KMS-11 (cell line): ENCODE measurements around the gene TAF1.
"Not testable (repeated sequence)": the region's sequence is repeated elsewhere in the genome, so short reads cannot be mapped to it uniquely, and the experiment has no call there.

Experiments
- H2AFZ ChIP-seq: fragments of 200-600 bp; sonication (generic); 2 replicates; pipeline ENCODE4 v1.6.1; 2016; ENCODE audit warnings: antibody characterized with exemption, mixed run types, low read depth
- H3K27ac ChIP-seq: fragments of 200-600 bp; sonication (generic); 2 replicates; pipeline ENCODE4 v1.6.1; 2016; ENCODE audit warnings: mild to moderate bottlenecking, mixed run types
- H3K27me3 ChIP-seq: fragments of 200-600 bp; sonication (generic); 2 replicates; pipeline ENCODE4 v1.6.1; 2017; ENCODE audit warnings: mild to moderate bottlenecking, low read depth, mixed run types, moderate library complexity; ENCODE audit not compliant: insufficient read depth
- H3K36me3 ChIP-seq: fragments of 200-600 bp; sonication (generic); 2 replicates; pipeline ENCODE4 v1.6.1; 2017; ENCODE audit warnings: mild to moderate bottlenecking, mixed run types; ENCODE audit not compliant: insufficient read depth
- H3K4me1 ChIP-seq: fragments of 200-600 bp; sonication (generic); 2 replicates; pipeline ENCODE4 v1.6.1; 2016; ENCODE audit warnings: mild to moderate bottlenecking, low read depth, mixed run types; ENCODE audit not compliant: poor library complexity, severe bottlenecking
- H3K4me2 ChIP-seq: fragments of 200-600 bp; sonication (generic); 2 replicates; pipeline ENCODE4 v1.7.0; 2016; ENCODE audit warnings: mild to moderate bottlenecking, mixed run types
- H3K4me3 ChIP-seq: fragments of 200-600 bp; sonication (generic); IDR thresholded peaks from 2 replicates; pipeline ENCODE4 v1.6.1; 2017; ENCODE audit warnings: low read depth, low read length, mixed read lengths; ENCODE audit not compliant: insufficient read depth
- H3K79me2 ChIP-seq: fragments of 200-600 bp; sonication (generic); 2 replicates; pipeline ENCODE4 v1.6.1; 2016; ENCODE audit warnings: low read depth, mixed run types; ENCODE audit not compliant: insufficient read depth
- H3K9ac ChIP-seq: fragments of 200-600 bp; sonication (generic); 2 replicates; pipeline ENCODE4 v1.6.1; 2016; ENCODE audit warnings: mild to moderate bottlenecking, mixed run types
- H4K20me1 ChIP-seq: fragments of 200-600 bp; sonication (generic); 2 replicates; pipeline ENCODE4 v1.6.1; 2016; ENCODE audit warnings: mild to moderate bottlenecking, mixed run types; ENCODE audit not compliant: insufficient read depth
- CTCF ChIP-seq: fragments of 200-600 bp; sonication (generic); conservative IDR thresholded peaks from 2 replicates; pipeline ENCODE4 v1.6.1; 2017; ENCODE audit warnings: low read depth, mild to moderate bottlenecking, antibody characterized with exemption, low read length, moderate library complexity, mixed read lengths

Gene TAF1

GRCh38 chrX:71492231-71493065 is 126.3 kb downstream of the TAF1 start:
- no peak for TF ChIP-seq CTCF
- H4K20me1 ChIP-seq, result no peaks in the 10 kb centered on the region
- H3K36me3 ChIP-seq, result no peaks in the 10 kb centered on the region
- no peaks in the 10 kb centered on the region for H3K79me2 ChIP-seq
- no peak overlapping the region for H2AFZ ChIP-seq
- H3K9ac ChIP-seq, result no peak overlapping the region
- no peak overlapping the region for H3K4me3 ChIP-seq
- H3K4me1 ChIP-seq, result no peaks in the 10 kb centered on the region
- no peak overlapping the region for H3K27ac ChIP-seq
- no peaks in the 10 kb centered on the region for H3K27me3 ChIP-seq
- no peak overlapping the region for H3K4me2 ChIP-seq

GRCh38 chrX:71493111-71493613 is 127.0 kb downstream of the TAF1 start:
- no peaks in the 10 kb centered on the region for H3K79me2 ChIP-seq
- H3K27me3 ChIP-seq, result no peaks in the 10 kb centered on the region
- H4K20me1 ChIP-seq, result no peaks in the 10 kb centered on the region
- no peak for TF ChIP-seq CTCF
- H3K4me1 ChIP-seq, result no peaks in the 10 kb centered on the region
- no peak overlapping the region for H3K27ac ChIP-seq
- no peak overlapping the region for H3K4me3 ChIP-seq
- H3K36me3 ChIP-seq, result no peaks in the 10 kb centered on the region
- no peak overlapping the region for H2AFZ ChIP-seq
- H3K4me2 ChIP-seq, result no peak overlapping the region
- no peak overlapping the region for H3K9ac ChIP-seq

- not testable (repeated sequence) for H3K36me3 ChIP-seq, H4K20me1 ChIP-seq, H3K4me2 ChIP-seq, H3K9ac ChIP-seq, H3K27ac ChIP-seq, H3K79me2 ChIP-seq, H2AFZ ChIP-seq, H3K27me3 ChIP-seq, H3K4me3 ChIP-seq, H3K4me1 ChIP-seq
These were observed 129.8 kb downstream of the TAF1 start for GRCh38 chrX:71495979-71496378.

GRCh38 chrX:71496476-71496875 is 130.3 kb downstream of the TAF1 start:
- no peak overlapping the region for H2AFZ ChIP-seq
- no peaks in the 10 kb centered on the region for H3K36me3 ChIP-seq
- no peak for TF ChIP-seq CTCF
- no peaks in the 10 kb centered on the region for H3K4me1 ChIP-seq
- H3K9ac ChIP-seq, result no peak overlapping the region
- H3K4me3 ChIP-seq, result no peak overlapping the region
- H3K27ac ChIP-seq, result no peak overlapping the region
- no peak overlapping the region for H3K4me2 ChIP-seq
- no peaks in the 10 kb centered on the region for H3K79me2 ChIP-seq
- no peaks in the 10 kb centered on the region for H3K27me3 ChIP-seq
- no peaks in the 10 kb centered on the region for H4K20me1 ChIP-seq

GRCh38 chrX:71502080-71502479 is 135.9 kb downstream of the TAF1 start:
- H2AFZ ChIP-seq, H4K20me1 ChIP-seq, H3K27ac ChIP-seq, H3K9ac ChIP-seq, H3K4me3 ChIP-seq, H3K4me2 ChIP-seq, H3K79me2 ChIP-seq, H3K27me3 ChIP-seq, H3K4me1 ChIP-seq, H3K36me3 ChIP-seq: not testable (repeated sequence)
